Measurements from ENCODE around the gene FREM2. TPM values are rescaled to one million over a fixed set of nuclear protein-coding genes. Genes with fewer than 3 reads are reported as not detected.

The FREM2 gene
- total and polyA plus RNA-seq, 8 donors: 1.4 to 9.8 (median 6.3) TPM

DNA sequence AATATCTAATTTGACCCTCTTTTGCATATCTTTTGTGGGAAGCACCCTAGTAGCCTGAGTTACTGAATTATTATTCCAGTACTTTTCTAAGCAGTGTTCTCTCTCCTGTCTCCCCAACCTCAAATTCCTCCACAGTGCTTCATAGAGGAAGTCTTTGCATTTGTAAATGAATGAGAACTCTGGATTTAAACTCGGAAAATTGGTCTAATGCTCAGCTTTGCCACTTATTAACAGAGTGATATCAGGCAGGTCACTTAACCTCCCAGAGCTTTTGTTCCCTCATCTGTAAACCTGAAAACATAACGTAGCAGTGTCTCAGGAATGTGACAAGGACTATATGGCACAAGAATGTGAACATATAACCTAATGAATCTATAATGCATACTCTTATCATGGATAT is 26.2 kb downstream of the FREM2 start:
- Histone ChIP-seq H3K4me1 (no peaks in the 10 kb centered on the region), H3K27ac (peak overlapping the region in 1 of 4 donors; percentile 41), H3K36me3 (no peaks in the 10 kb centered on the region), H3K9me3 (no peaks in the 10 kb centered on the region), H3K4me3 (no peak overlapping the region), H3K27me3 (no peaks in the 10 kb centered on the region)
- intact Hi-C loops (cut with DNase I): no loop called here
- 40 to 46% methylated on average over 2 of the region's 2 CpGs for WGBS, 2 donors
- TF ChIP-seq, protein P1, sequence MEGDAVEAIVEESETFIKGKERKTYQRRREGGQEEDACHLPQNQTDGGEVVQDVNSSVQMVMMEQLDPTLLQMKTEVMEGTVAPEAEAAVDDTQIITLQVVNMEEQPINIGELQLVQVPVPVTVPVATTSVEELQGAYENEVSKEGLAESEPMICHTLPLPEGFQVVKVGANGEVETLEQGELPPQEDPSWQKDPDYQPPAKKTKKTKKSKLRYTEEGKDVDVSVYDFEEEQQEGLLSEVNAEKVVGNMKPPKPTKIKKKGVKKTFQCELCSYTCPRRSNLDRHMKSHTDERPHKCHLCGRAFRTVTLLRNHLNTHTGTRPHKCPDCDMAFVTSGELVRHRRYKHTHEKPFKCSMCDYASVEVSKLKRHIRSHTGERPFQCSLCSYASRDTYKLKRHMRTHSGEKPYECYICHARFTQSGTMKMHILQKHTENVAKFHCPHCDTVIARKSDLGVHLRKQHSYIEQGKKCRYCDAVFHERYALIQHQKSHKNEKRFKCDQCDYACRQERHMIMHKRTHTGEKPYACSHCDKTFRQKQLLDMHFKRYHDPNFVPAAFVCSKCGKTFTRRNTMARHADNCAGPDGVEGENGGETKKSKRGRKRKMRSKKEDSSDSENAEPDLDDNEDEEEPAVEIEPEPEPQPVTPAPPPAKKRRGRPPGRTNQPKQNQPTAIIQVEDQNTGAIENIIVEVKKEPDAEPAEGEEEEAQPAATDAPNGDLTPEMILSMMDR (IDR thresholded peaks at IDR 0.05): no peak
- DNase-seq: no peak
- no peak for FAIRE-seq
- ATAC-seq: peak in 1 of 4 donors; percentile 32

DNA sequence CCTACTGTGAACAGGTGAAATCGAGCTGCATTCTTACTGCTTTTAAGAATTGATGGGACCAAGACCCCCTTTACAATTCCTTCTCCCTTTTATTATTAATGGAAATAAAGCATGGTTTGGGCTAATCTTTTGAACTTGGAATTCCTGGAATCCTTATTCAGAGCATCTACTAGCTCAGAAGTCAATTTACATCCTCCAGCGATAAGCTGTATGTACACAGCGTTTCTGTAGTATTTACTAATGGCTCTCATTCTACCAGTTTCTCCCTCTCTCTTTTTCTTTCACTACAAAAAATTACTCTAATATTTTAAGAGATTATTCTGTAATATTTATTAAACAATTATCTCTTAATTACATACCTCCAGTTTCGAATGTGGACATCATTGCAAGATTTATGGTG is 31.5 kb downstream of the FREM2 start:
- no peaks in the 10 kb centered on the region for H3K27me3 ChIP-seq
- TF ChIP-seq, protein P1 (IDR thresholded peaks at IDR 0.05): no peak
- intact Hi-C loops (cut with DNase I): no loop called here
- no peak overlapping the region for H3K4me3 ChIP-seq
- DNase-seq (no peak), ATAC-seq (no peak), FAIRE-seq (no peak)
- no peaks in the 10 kb centered on the region for H3K9me3 ChIP-seq
- H3K27ac ChIP-seq: no peak overlapping the region
- WGBS, 2 donors: 74 to 75% methylated on average over 4 of the region's 4 CpGs
- H3K36me3 ChIP-seq: no peaks in the 10 kb centered on the region
- H3K4me1 ChIP-seq: no peaks in the 10 kb centered on the region

DNA sequence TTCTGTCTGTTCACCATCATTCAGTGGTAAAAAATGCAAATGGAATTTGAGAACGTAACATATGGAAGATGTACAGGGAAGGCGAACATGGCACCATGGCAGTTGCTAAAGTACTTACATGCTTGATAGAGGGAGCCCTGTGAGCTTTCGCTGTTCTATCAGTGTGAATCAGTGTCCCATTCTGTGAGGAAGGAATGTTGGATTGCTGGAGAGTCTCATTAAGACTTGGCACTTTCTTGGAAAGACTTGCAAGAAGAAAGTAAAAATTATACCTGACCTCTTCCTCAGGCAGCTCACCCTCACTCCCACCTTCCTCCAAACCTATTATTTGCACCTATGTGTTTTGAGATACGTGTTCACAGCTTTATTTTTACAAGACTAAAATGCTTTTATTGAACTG is 43.5 kb downstream of the FREM2 start:
- no peaks in the 10 kb centered on the region for H3K9me3 ChIP-seq
- peaks cover 0 to 8% (median 6%) of the 10 kb centered on the region in 3 donors for H3K4me1 ChIP-seq
- DNase-seq (no peak), ATAC-seq (no peak), FAIRE-seq (no peak)
- intact Hi-C loops (cut with DNase I): no loop called here
- H3K27ac ChIP-seq: no peak overlapping the region
- H3K4me3 ChIP-seq: no peak overlapping the region
- WGBS, 2 donors: 83 to 84% methylated on average over 4 of the region's 4 CpGs
- TF ChIP-seq, protein P1 (IDR thresholded peaks at IDR 0.05): no peak
- H3K27me3 ChIP-seq: no peaks in the 10 kb centered on the region
- H3K36me3 ChIP-seq: no peaks in the 10 kb centered on the region

DNA sequence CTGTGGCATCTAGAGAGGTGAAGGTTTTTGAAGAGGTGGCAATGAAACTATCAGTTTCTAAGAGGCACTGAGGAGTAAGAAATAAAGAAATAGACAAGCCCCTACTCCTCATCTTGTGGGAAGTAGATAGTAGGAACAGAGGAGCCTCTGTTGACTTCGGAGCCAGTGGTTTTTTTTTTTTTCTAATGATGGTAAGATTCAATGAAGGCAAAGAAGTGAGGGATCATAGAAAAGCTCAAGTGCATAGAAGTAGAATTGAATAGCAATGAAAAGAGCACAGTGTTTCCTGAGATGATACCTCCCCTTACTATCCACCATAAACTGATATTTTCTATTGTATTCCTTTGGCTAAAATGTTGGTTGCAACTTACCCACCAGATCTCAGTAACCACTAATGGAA is 46.3 kb downstream of the FREM2 start:
- DNase-seq (no peak), ATAC-seq (no peak), FAIRE-seq (no peak)
- H3K4me3 ChIP-seq: no peak overlapping the region
- no peak overlapping the region for H3K27ac ChIP-seq
- H3K36me3 ChIP-seq: no peaks in the 10 kb centered on the region
- H3K9me3 ChIP-seq: no peaks in the 10 kb centered on the region
- 89 to 90% methylated on average over 1 of the region's 1 CpG for WGBS, 2 donors
- no peaks in the 10 kb centered on the region for H3K27me3 ChIP-seq
- TF ChIP-seq, protein P1 (IDR thresholded peaks at IDR 0.05): no peak
- peaks cover 4 to 21% (median 20%) of the 10 kb centered on the region in 3 donors for H3K4me1 ChIP-seq
- intact Hi-C loops (cut with DNase I): no loop called here

DNA sequence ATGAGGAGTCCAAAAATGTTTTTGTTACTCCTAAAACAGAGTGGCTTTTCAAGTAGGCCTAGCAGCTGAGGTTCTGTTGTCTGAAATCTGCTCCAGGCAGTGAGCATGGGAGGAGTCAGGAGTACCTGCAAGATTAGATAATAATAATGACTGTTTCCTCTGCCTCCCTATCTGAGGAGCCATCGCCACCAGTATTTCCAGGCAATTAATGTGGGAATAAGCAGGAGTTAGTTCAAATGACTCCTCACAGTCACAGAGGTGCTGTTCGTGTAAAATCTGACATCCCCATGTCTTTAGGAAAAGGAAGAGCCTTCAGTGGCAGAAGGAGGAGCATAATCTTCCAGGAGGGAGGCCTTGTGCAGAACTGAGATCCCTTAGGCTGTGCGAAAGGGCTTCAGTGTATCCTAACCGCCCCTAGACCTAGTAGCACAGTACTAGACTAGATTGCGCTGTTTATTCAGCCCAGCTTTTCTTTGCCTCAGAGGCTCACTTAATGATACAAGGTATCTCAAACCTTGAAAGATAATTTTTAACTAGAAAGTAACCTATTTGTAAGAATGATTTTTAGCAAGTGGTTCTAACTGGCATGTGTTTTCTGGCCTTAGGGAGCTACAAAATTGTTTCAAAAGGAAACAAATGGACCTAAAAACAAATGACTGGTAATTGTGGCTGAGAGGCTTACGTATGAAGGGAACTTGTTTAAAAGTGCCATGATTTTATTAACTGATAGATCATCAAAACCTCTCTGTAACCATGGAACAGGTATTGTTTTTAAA is 49.0 kb downstream of the FREM2 start:
- 13 to 20% methylated on average over 6 of the region's 6 CpGs for WGBS, 2 donors
- TF ChIP-seq, protein P1 (IDR thresholded peaks at IDR 0.05): no peak
- peak overlapping the region in 2 of 4 donors; percentile 15 to 61 for H3K27ac ChIP-seq
- no peaks in the 10 kb centered on the region for H3K9me3 ChIP-seq
- H3K36me3 ChIP-seq: no peaks in the 10 kb centered on the region
- H3K4me1 ChIP-seq: peaks cover 4 to 21% (median 20%) of the 10 kb centered on the region in 3 donors
- no peak overlapping the region for H3K4me3 ChIP-seq
- no peak for FAIRE-seq
- no peaks in the 10 kb centered on the region for H3K27me3 ChIP-seq
- intact Hi-C loops (cut with DNase I): no loop called here
- no peak for DNase-seq
- peak; percentile 75 to 90 (median 82) for ATAC-seq

Measured in pancreas (tissue), 10 donors.